Endothelial cell of umbilical vein (primary cell): Measurements from ENCODE around the gene ERBB4. TPM values are rescaled to one million over a fixed set of nuclear protein-coding genes. Genes with fewer than 3 reads are reported as not detected.

ENCODE experiments used
- BruUV-seq: library from RNA; stranded (reverse); fragments of 400-500 nt; replicated peaks from 2 replicates; lab custom pipeline; 2021; lab: Mats Ljungman, UMichigan
- CTCF ChIA-PET: fragments of 300-600, 350-600 bp; sonication (Branson Sonifier 250); formaldehyde crosslinking; loops from one replicate; lab custom pipeline; 2021; ENCODE audit warnings: antibody characterized with exemption, inconsistent platforms; lab: Charles Lee
- POLR2A ChIA-PET: fragments of 300-600, 350-600 bp; sonication (Branson Sonifier 250); formaldehyde crosslinking; loops from one replicate; lab custom pipeline; 2021; ENCODE audit warnings: antibody characterized with exemption, inconsistent platforms; lab: Charles Lee
- DNase-seq: peaks from one replicate; pipeline ENCODE4 v3.0.0-alpha.2; 2011; ENCODE audit warnings: low read depth, low spot score
- FAIRE-seq: peaks from 2 replicates; lab custom pipeline; 2011; peaks lifted over from hg19 to GRCh38; lab: Jason Lieb, UNC
- H2AFZ ChIP-seq: 2 replicates; pipeline ENCODE4 v1.6.0; 2012; ENCODE audit warnings: low read depth, low read length, control low read depth, inconsistent platforms
- H3K27ac ChIP-seq: 2 replicates; pipeline ENCODE4 v1.5.1; 2011; ENCODE audit warnings: low read depth, mild to moderate bottlenecking, control low read depth, low read length, moderate library complexity; ENCODE audit not compliant: insufficient read depth
- H3K27me3 ChIP-seq, 2 experiments: 2 replicates each; pipeline versions ENCODE4 v1.6.0 to v1.6.1; 2011; ENCODE audit warnings: low read length in 2 of 2, mixed read lengths in 1 of 2; ENCODE audit not compliant: control insufficient read depth in 2 of 2, insufficient read depth in 2 of 2
- H3K36me3 ChIP-seq, 2 experiments: 2 replicates in 1 of 2; 3 replicates in 1 of 2; pipeline ENCODE4 v1.5.1; 2011; ENCODE audit warnings: low read length in 2 of 2, mild to moderate bottlenecking in 1 of 2, moderate library complexity in 1 of 2; ENCODE audit not compliant: control insufficient read depth in 2 of 2, insufficient read depth in 2 of 2; ENCODE audit errors: extremely low read depth in 1 of 2
- H3K4me1 ChIP-seq: 3 replicates; pipeline ENCODE4 v1.5.1; 2011; ENCODE audit warnings: mild to moderate bottlenecking, low read length; ENCODE audit not compliant: control insufficient read depth, insufficient read depth; ENCODE audit errors: extremely low read depth
- H3K4me2 ChIP-seq: 2 replicates; pipeline ENCODE4 v1.6.1; 2011; ENCODE audit warnings: low read length, control low read depth, mixed read lengths; ENCODE audit not compliant: insufficient read depth
- H3K4me3 ChIP-seq, 3 experiments: fragments of 200-600 bp in 1 of 3; sonication (generic), shearing (Covaris generic) in 1 of 3; replicated peaks in 1 of 3; 2 replicates each; pipeline ENCODE4 v1.5.1; 2011 to 2016; ENCODE audit warnings: control low read depth in 3 of 3, low read length in 3 of 3, mild to moderate bottlenecking in 2 of 3, inconsistent platforms in 1 of 3, low read depth in 1 of 3, moderate library complexity in 1 of 3; ENCODE audit not compliant: insufficient read depth in 1 of 3
- H3K79me2 ChIP-seq: 2 replicates; pipeline ENCODE4 v1.6.0; 2012; ENCODE audit warnings: low read length, inconsistent platforms; ENCODE audit not compliant: control insufficient read depth, insufficient read depth
- H3K9ac ChIP-seq: replicated peaks from 2 replicates; pipeline ENCODE3; 2011; ENCODE audit warnings: low read length, control low read depth; ENCODE audit not compliant: insufficient read depth; ENCODE audit errors: extremely low read depth
- H3K9me1 ChIP-seq: replicated peaks from 3 replicates; pipeline ENCODE4 v1.6.0; 2011; ENCODE audit warnings: mild to moderate bottlenecking, low read length; ENCODE audit not compliant: control insufficient read depth, insufficient read depth; ENCODE audit errors: extremely low read depth
- H3K9me3 ChIP-seq: replicated peaks from 2 replicates; pipeline ENCODE4 v1.5.1; 2012; ENCODE audit warnings: low read length, inconsistent platforms; ENCODE audit not compliant: control insufficient read depth, insufficient read depth
- H4K20me1 ChIP-seq: replicated peaks from 2 replicates; pipeline ENCODE3; 2011; ENCODE audit warnings: mild to moderate bottlenecking, low read length; ENCODE audit not compliant: control insufficient read depth, insufficient read depth; ENCODE audit errors: extremely low read depth
- EZH2 ChIP-seq: IDR thresholded peaks from 2 replicates; pipeline ENCODE4 v1.6.1; 2012; ENCODE audit warnings: borderline replicate concordance, low read depth, mild to moderate bottlenecking, moderate library complexity, low read length, inconsistent platforms; ENCODE audit not compliant: severe bottlenecking
- FOS ChIP-seq: IDR thresholded peaks from 2 replicates; pipeline ENCODE4 v1.6.1; 2011; ENCODE audit warnings: mild to moderate bottlenecking, low read length, moderate library complexity, borderline replicate concordance; ENCODE audit not compliant: insufficient read depth
- GATA2 ChIP-seq: IDR thresholded peaks from 2 replicates; pipeline ENCODE4 v1.7.0; 2011; ENCODE audit warnings: low read depth, mild to moderate bottlenecking, moderate library complexity, mixed read lengths, low read length; ENCODE audit not compliant: insufficient read length, insufficient read depth
- JUN ChIP-seq: IDR thresholded peaks from 2 replicates; pipeline ENCODE4 v1.6.1; 2011; ENCODE audit warnings: borderline replicate concordance, low read depth; ENCODE audit not compliant: insufficient read length, insufficient read depth
- MYC ChIP-seq: IDR thresholded peaks from one replicate; pipeline ENCODE4 v1.6.1; 2011; ENCODE audit warnings: mild to moderate bottlenecking, low read depth, low read length
- POLR2A ChIP-seq: IDR thresholded peaks from 2 replicates; pipeline ENCODE4 v1.6.1; 2012; ENCODE audit warnings: low read depth, mild to moderate bottlenecking, control low read depth, low read length
- POLR2AphosphoS5 ChIP-seq: IDR thresholded peaks from 2 replicates; pipeline ENCODE4 v1.6.1; 2012; ENCODE audit warnings: low read depth, mild to moderate bottlenecking, control low read depth, low read length, moderate library complexity; ENCODE audit not compliant: insufficient read depth
- dilution Hi-C: fragments of 300-500 bp; cut with MboI; formaldehyde crosslinking; loops from one replicate; pipeline ENCODE4 v1.15.0; 2019; ENCODE audit warnings: low sequenced_read_pairs; ENCODE audit not compliant: extremely low pct_ligation_motif_present
- intact Hi-C: fragments of 100-400 bp; cut with micrococcal nuclease; formaldehyde crosslinking; loops from one replicate; pipeline ENCODE4 v1.10.0; 2022
- polyA plus RNA-seq, 4 experiments: library from polyadenylated mRNA; depleted of rRNA in 3 of 4; stranded (reverse) in 3 of 4; unstranded in 1 of 4; fragments of >200 nt; gene quantifications; 2 replicates each; pipeline versions ENCODE4 v1.2.1 to v1.2.3, GENCODE V29; 2011 to 2012; ENCODE audit warnings: missing spikeins in 1 of 4
- total RNA-seq: library from RNA; stranded (reverse); gene quantifications from 2 replicates; pipeline ENCODE4 v1.2.3, GENCODE V29; 2021
- TF ChIP-seq, protein P1 (sequence below), 2 donors: IDR thresholded peaks; 1 replicate in 1 of 2; 2 replicates in 1 of 2; pipeline ENCODE4 v1.5.1; 2011; ENCODE audit warnings: low read length in 2 of 2, mild to moderate bottlenecking in 2 of 2, moderate library complexity in 2 of 2, control low read depth in 1 of 2, inconsistent platforms in 1 of 2, low read depth in 1 of 2; ENCODE audit not compliant: insufficient read depth in 1 of 2; ENCODE audit errors: extremely low read depth in 1 of 2
- TF ChIP-seq, protein P2 (sequence below): IDR thresholded peaks from 2 replicates; pipeline ENCODE4 v1.6.1; 2011; ENCODE audit not compliant: insufficient read depth, insufficient read length

The ERBB4 gene
- total and polyA plus RNA-seq, 2 donors (not counting 3 experiments of a cell fraction or from before 2014, with no cell fraction given), result 0.01 to 0.27 TPM

DNA sequence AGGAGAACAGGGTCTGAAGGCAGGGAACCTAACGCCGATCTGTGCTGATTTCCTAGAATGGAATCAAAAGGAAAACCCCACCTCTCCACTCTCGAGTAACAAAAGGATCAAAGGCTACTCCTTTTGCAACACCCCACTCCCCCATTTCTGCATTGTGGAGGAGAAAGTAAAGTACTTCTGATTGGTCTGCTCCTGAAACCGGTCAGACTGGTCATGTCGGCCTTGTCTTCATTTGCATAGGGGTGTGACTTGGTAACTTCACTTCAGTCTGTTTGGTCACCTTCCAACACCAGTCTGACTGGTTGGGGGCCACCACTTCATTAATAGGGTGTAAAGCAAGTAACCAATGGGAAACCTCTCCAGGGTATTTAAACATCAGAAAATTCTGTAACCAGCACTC is 771.9 kb downstream of the ERBB4 start:
- H3K4me3 ChIP-seq, result no peak overlapping the region
- BruUV-seq, result no TSS peak
- no peaks in the 10 kb centered on the region for H3K9me3 ChIP-seq
- no peak overlapping the region for H3K27ac ChIP-seq
- TF ChIP-seq POLR2A, result no peak
- no peak for TF ChIP-seq JUN
- no peak for TF ChIP-seq MYC
- no peak for TF ChIP-seq POLR2AphosphoS5
- TF ChIP-seq EZH2, result no peak
- TF ChIP-seq, protein P1, sequence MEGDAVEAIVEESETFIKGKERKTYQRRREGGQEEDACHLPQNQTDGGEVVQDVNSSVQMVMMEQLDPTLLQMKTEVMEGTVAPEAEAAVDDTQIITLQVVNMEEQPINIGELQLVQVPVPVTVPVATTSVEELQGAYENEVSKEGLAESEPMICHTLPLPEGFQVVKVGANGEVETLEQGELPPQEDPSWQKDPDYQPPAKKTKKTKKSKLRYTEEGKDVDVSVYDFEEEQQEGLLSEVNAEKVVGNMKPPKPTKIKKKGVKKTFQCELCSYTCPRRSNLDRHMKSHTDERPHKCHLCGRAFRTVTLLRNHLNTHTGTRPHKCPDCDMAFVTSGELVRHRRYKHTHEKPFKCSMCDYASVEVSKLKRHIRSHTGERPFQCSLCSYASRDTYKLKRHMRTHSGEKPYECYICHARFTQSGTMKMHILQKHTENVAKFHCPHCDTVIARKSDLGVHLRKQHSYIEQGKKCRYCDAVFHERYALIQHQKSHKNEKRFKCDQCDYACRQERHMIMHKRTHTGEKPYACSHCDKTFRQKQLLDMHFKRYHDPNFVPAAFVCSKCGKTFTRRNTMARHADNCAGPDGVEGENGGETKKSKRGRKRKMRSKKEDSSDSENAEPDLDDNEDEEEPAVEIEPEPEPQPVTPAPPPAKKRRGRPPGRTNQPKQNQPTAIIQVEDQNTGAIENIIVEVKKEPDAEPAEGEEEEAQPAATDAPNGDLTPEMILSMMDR (IDR thresholded peaks at IDR 0.05; ENCODE audit: extremely low read depth in 1 of 2, insufficient read depth in 1 of 2, low read depth in 1 of 2, low read length in 2 of 2), result no peak
- TF ChIP-seq, protein P2, sequence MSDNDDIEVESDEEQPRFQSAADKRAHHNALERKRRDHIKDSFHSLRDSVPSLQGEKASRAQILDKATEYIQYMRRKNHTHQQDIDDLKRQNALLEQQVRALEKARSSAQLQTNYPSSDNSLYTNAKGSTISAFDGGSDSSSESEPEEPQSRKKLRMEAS, result no peak
- no peak for TF ChIP-seq FOS
- no peak for TF ChIP-seq GATA2
- H3K79me2 ChIP-seq, result no peaks in the 10 kb centered on the region
- H2AFZ ChIP-seq, result no peak overlapping the region
- FAIRE-seq (no peak), DNase-seq (no peak)
- ChIA-PET CTCF (no interaction called here), POLR2A (no interaction called here)
- H3K9me1 ChIP-seq, result no peaks in the 10 kb centered on the region
- intact Hi-C loops (no loop called here), dilution Hi-C loops (no loop called here)
- H3K4me1 ChIP-seq, result no peaks in the 10 kb centered on the region
- H3K9ac ChIP-seq, result no peak overlapping the region
- H3K27me3 ChIP-seq, result no peaks in the 10 kb centered on the region
- no peak overlapping the region for H3K4me2 ChIP-seq
- no peaks in the 10 kb centered on the region for H4K20me1 ChIP-seq
- H3K36me3 ChIP-seq, result no peaks in the 10 kb centered on the region
